ENCODE measurements around the gene ATP5MC2. TPM values are rescaled to one million over a fixed set of nuclear protein-coding genes. Genes with fewer than 3 reads are reported as not detected.
A peak's percentile ranks its signal among the peaks of the same experiment; 100 is the strongest.

ATP5MC2 gene
- total RNA-seq, 1 donor from 2014 or later = 330 TPM

GRCh38 chr12:53623548-53624385 is 52.1 kb downstream of the ATP5MC2 start:
- Mint-ChIP-seq H3K36me3 (ENCODE audit: low read depth) (peaks cover 13% of the 10 kb centered on the region), H3K4me3 (peak overlapping the region; percentile 52), H3K27ac (peak overlapping the region; percentile 8), H3K4me1 (peaks cover 53% of the 10 kb centered on the region), H3K27me3 (no peaks in the 10 kb centered on the region), H3K9me3 (no peaks in the 10 kb centered on the region)
- intact Hi-C loops (cut with micrococcal nuclease) = no loop called here
- no peak for ATAC-seq (ENCODE audit: low read depth)
- ChIA-PET POLR2A (interaction anchor here (0.5 to 1.4 kb wide), 3 partner anchors 12 to 52 kb away, joined by 3 to 8 read pairs (median 4); partner anchors contain the start of gene ATP5MC2), CTCF (interaction anchor here (1.2 to 2.1 kb wide), 3 partner anchors 52 to 123 kb away, joined by 3 to 7 read pairs (median 3); partner anchors contain the start of gene ATP5MC2)
- DNase-seq = no peak
- no peak for TF ChIP-seq CTCF (IDR thresholded peaks at IDR 0.05)

DNA sequence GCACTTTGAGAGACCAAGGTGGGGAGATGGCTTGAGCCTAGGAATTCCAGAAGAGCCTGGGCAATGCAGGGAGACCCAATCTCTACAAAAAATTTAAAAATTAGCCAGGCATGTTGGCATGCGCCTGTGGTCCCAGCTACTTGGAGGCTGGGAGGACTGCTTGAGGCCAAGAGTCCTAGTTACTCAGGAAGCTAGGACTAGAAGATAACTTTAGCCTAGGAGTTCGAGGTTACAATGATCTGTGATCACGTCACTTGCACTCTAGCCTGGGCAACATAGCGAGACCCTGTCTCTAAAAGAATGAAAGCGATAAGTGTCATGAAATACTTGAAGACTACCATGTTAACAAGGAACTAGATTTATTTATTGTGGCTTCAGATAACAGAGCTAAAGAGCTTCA is 53.2 kb downstream of the ATP5MC2 start:
- no peaks in the 10 kb centered on the region for H3K9me3 Mint-ChIP-seq
- no peaks in the 10 kb centered on the region for H3K27me3 Mint-ChIP-seq
- H3K4me1 Mint-ChIP-seq = peaks cover 63% of the 10 kb centered on the region
- TF ChIP-seq CTCF (IDR thresholded peaks at IDR 0.05) = no peak
- no peak overlapping the region for H3K27ac Mint-ChIP-seq
- CTCF ChIA-PET = interaction anchor here (0.5 to 2.1 kb wide), 3 partner anchors 53 to 124 kb away, joined by 3 to 7 read pairs (median 3); partner anchors contain the start of gene ATP5MC2
- intact Hi-C loops (cut with micrococcal nuclease) = no loop called here
- no peak overlapping the region for H3K4me3 Mint-ChIP-seq
- peaks cover 13% of the 10 kb centered on the region for H3K36me3 Mint-ChIP-seq (ENCODE audit: low read depth)
- POLR2A ChIA-PET = interaction anchor here (1.0 to 1.2 kb wide), 2 partner anchors 10 to 53 kb away, joined by 4 to 8 read pairs; partner anchors contain the start of gene ATP5MC2
- ATAC-seq (ENCODE audit: low read depth) = no peak
- DNase-seq = no peak

- intact Hi-C loops (cut with micrococcal nuclease) = loop anchor here (1.0 to 2.0 kb wide), 2 partner anchors 8 to 15 kb away; partner anchors contain the start of gene ATF7
- DNase-seq = no peak
- H3K4me3 Mint-ChIP-seq = peak overlapping the region; percentile 77
- H3K27ac Mint-ChIP-seq = peak overlapping the region; percentile 84
- CTCF ChIA-PET = interaction anchor here (0.6 to 1.5 kb wide), 2 partner anchors 66 to 75 kb away, joined by 3 read pairs; no protein-coding TSS in a partner anchor
- TF ChIP-seq CTCF (IDR thresholded peaks at IDR 0.05) = no peak
- POLR2A ChIA-PET = interaction anchor here (0.6 to 0.7 kb wide), 2 partner anchors 611 to 845 kb away, joined by 7 read pairs; no protein-coding TSS in a partner anchor
- H3K36me3 Mint-ChIP-seq (ENCODE audit: low read depth) = peaks cover 18% of the 10 kb centered on the region
- H3K27me3 Mint-ChIP-seq = no peaks in the 10 kb centered on the region
- H3K9me3 Mint-ChIP-seq = no peaks in the 10 kb centered on the region
- no peak for ATAC-seq (ENCODE audit: low read depth)
- peaks cover 37% of the 10 kb centered on the region for H3K4me1 Mint-ChIP-seq
These were observed 57.6 kb downstream of the ATP5MC2 start for GRCh38 chr12:53618275-53618674.

- intact Hi-C loops (cut with micrococcal nuclease) = loop anchor here (1.0 to 2.0 kb wide), 2 partner anchors 9 to 15 kb away; partner anchors contain the start of gene ATF7
- Mint-ChIP-seq H3K36me3 (ENCODE audit: low read depth) (peaks cover 17% of the 10 kb centered on the region), H3K4me1 (peaks cover 34% of the 10 kb centered on the region), H3K27me3 (no peaks in the 10 kb centered on the region), H3K4me3 (peak overlapping the region; percentile 77), H3K9me3 (no peaks in the 10 kb centered on the region), H3K27ac (peak overlapping the region; percentile 84)
- TF ChIP-seq CTCF (IDR thresholded peaks at IDR 0.05) = no peak
- DNase-seq (no peak), ATAC-seq (ENCODE audit: low read depth) (no peak)
- ChIA-PET POLR2A (interaction anchor here (0.6 to 1.5 kb wide), 3 partner anchors 8 to 846 kb away, joined by 5 to 7 read pairs (median 7); partner anchors contain the start of gene ATF7), CTCF (no interaction called here)
These were observed 58.2 kb downstream of the ATP5MC2 start for GRCh38 chr12:53617700-53618099.

GRCh38 chr12:53616950-53617349 is 58.9 kb downstream of the ATP5MC2 start:
- Mint-ChIP-seq H3K9me3 (no peaks in the 10 kb centered on the region), H3K4me3 (no peak overlapping the region), H3K27me3 (no peaks in the 10 kb centered on the region), H3K36me3 (ENCODE audit: low read depth) (peaks cover 17% of the 10 kb centered on the region), H3K27ac (no peak overlapping the region), H3K4me1 (peaks cover 34% of the 10 kb centered on the region)
- no peak for ATAC-seq (ENCODE audit: low read depth)
- ChIA-PET CTCF (interaction anchor here (1.0 kb wide), 1 partner anchor 59 kb away, joined by 3 read pairs; the partner anchor contains the start of gene ATP5MC2), POLR2A (interaction anchor here (0.6 to 1.5 kb wide), 2 partner anchors 9 to 237 kb away, joined by 5 to 7 read pairs; partner anchors contain the start of genes ATF7 and SP1)
- TF ChIP-seq CTCF (IDR thresholded peaks at IDR 0.05) = no peak
- intact Hi-C loops (cut with micrococcal nuclease) = no loop called here
- no peak for DNase-seq

Measured in activated B cell treated with CpG ODN at 0.5 μM for 24 hours (primary cell).